Tongue (tissue), 2 donors: Measurements from ENCODE around the gene MYLK. TPM values are rescaled to one million over a fixed set of nuclear protein-coding genes. Genes with fewer than 3 reads are reported as not detected.

Experiments
- DNase-seq: peaks from one replicate; pipeline ENCODE4 v3.0.0-alpha.2; 2015
- total RNA-seq: library from RNA; depleted of rRNA; stranded (reverse); fragments of >200 nt; gene quantifications from one replicate; pipeline ENCODE4 v1.2.3, GENCODE V29; 2014

Gene MYLK
- total RNA-seq, 1 donor from 2014 or later = 52.5 TPM

DNA sequence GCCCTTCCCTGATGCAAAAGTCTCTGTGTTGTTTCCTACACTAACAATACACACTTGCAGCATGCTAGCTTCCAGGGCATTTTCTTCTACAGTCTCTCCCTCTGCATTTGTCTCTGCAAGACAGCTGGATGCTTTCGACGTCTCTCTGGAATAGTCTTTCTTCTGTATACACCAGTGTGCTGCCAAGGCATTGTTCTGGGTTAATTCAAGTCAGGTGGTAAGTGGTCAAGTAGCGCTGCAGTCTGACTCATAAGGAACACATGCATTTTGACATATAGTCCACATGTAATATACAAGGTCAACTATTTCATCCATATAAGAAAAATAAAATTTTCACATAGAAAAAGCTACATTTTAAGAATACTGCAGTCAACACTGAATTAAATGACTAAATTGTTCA, 92.7 kb downstream of the MYLK start:
- DNase-seq = peak; percentile 89

GRCh38 chr3:123791073-123791370, 93.1 kb downstream of the MYLK start:
- DNase-seq = no peak

- DNase-seq = no peak
These were observed 93.7 kb downstream of the MYLK start for GRCh38 chr3:123790254-123791072.

GRCh38 chr3:123789760-123790159, 94.4 kb downstream of the MYLK start:
- DNase-seq = no peak

DNA sequence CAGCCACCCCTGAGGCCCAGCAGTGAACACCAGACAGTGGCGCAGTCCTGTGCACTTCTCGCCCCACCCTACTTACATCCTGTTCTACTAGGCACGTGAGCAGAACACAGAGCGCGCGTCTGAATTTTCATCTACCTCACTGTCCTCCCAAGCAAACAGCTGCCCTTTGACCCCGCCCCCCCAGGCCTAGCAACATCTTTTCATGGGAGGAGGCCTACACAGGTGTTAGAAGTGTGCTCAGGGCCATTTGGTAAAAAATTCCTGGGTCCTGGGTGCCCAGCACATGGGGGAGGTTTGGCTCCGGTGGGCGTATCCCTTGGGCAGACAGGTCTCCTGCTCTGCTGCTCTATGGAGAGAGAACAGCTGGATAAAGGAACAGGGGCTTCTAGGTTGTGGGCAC, 95.0 kb downstream of the MYLK start:
- DNase-seq = no peak

GRCh38 chr3:123788710-123789109, 95.4 kb downstream of the MYLK start:
- DNase-seq = no peak

- DNase-seq = no peak
These were observed 97.0 kb downstream of the MYLK start for GRCh38 chr3:123787133-123787532.

DNA sequence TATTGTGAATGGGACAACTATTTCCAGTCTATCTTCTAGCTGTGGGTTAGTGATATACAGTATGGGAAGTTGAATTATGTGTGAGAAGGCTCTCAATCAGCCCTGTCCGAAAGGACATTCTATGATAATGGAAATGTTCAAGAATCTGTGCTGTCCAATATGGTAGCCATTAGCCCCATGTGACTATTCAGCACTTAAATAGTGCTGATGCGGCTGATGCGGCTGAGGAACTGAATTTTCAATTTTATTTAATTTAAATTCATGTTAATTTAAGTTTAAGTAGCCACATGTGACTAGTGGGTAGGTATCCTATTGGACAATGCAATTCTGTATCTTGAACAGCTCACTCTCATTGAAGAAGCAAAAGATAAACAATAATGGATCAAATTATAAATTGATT, 98.5 kb downstream of the MYLK start:
- DNase-seq = no peak

- no peak for DNase-seq
These were observed 100.3 kb downstream of the MYLK start for GRCh38 chr3:123783811-123784210.

DNA sequence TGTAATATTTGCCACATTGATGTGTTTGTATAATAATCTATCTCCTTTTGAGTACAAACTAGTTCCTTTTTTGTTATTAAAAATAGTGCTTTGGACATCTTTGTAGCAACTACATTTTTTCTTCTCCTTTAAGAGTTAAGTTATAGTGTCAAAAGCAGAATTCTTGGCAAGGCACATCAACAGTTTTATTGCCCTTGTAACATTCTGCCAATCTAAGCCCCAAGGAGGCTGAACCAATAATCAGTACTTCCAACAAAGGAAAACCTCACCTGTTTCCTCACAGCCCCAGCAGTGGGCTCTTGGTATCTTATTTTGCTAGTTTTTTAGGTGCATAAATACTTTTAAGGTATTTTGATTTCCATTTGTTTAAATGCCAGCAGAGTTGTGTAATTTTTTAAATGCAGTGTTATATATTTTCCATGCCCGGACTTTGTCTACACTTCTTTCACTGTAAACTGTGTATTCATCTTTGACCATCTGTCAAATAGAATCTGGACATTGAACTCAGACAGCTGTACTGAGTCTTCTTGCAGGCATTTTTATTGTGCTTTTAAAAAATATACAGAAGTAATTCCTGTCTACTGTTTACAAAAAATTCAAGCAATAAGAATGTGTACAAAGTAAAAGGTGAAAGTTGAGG, 101.0 kb downstream of the MYLK start:
- DNase-seq = peak; percentile 41

GRCh38 chr3:123782488-123782887, 101.6 kb downstream of the MYLK start:
- DNase-seq = no peak

GRCh38 chr3:123781571-123782275, 102.4 kb downstream of the MYLK start:
- DNase-seq = no peak

DNA sequence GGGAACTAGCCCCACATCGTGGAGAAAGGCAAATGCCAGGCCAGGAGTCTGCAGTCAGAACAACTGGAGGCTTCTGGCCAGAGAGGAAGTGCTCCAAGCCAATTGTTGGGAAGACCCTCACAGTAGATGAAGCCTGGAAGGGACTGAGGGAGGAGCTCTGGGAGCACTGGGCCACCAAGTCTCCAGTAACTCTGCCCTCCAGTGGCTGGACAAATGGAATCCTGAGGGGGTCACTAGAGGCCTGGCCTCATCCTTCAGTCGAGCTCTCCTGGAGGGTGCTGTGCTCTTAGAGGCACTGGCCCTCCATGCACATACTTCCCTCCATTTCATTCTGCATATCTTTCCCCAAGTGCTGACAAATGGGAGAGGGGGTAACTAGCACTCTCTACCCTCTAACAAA, 103.0 kb downstream of the MYLK start:
- no peak for DNase-seq

GRCh38 chr3:123780656-123781055, 103.5 kb downstream of the MYLK start:
- DNase-seq = no peak

GRCh38 chr3:123779655-123780231, 104.4 kb downstream of the MYLK start:
- DNase-seq = no peak

DNA sequence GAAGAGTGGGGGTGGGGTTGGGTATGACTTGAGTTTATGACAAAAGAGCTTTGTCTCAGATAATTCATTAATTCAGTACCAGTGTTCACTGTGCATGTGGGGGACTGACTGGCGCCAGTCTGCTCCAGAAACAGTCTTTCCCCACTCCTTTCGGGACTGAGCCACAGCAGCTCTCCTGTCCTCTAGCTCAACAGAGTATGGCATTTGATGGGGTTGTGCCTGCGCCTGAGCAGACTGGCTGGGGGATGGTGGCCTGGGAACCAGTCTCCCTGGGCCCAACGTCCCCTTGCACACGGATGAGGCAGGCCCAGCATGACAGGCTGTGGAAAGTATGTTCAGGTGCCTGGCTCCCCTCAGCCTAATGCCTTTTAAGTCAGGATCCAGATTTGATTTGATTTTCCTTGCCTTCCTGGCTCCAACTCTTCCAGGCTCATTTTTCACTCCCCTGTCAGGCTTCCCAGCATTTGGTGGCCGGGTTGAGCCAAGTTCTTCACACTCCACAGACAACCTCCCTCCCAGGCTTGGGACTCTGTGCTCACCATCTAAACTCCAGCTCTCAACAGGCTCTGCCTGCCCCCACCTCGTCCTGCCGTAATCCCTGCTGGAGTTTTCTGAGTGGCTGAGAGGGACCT, 105.0 kb downstream of the MYLK start:
- peak; percentile 82 for DNase-seq

DNA sequence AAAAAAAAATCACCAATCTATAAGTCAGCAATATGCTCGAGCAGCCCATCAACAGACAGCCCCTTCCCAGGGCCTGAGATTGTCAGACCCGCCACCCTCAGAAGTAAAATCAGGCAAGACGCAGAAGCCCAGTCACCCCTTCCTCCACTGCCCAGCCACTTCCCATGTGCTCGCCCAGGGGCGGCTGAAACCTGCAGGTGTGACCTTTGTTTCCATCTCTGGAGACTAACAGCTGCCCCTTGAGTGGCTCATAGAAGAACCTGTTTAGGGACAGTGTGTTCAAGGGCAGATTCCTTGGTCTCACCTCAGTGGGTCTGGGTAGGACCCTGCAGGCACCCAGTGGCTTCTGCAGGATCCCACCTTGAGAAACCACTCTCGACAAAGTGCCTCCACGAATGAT, 105.6 kb downstream of the MYLK start:
- DNase-seq = no peak

- DNase-seq = no peak
These were observed 107.9 kb downstream of the MYLK start for GRCh38 chr3:123776071-123776782.

GRCh38 chr3:123774474-123774873, 109.7 kb downstream of the MYLK start:
- no peak for DNase-seq

- peak; percentile 84 for DNase-seq
These were observed 110.3 kb downstream of the MYLK start for GRCh38 chr3:123773681-123774431.

GRCh38 chr3:123769356-123769743, 114.8 kb downstream of the MYLK start:
- no peak for DNase-seq
